Muscle layer of colon (tissue), 2 donors: ENCODE measurements around the gene TRAF3IP1.
A peak's percentile ranks its signal among the peaks of the same experiment; 100 is the strongest.

Source experiments
- H3K27ac ChIP-seq: one replicate; pipeline ENCODE4 v1.7.0; 2013; ENCODE audit warnings: low read depth, mild to moderate bottlenecking, low read length, moderate library complexity
- H3K27me3 ChIP-seq, 2 donors: one replicate each; pipeline ENCODE4 v1.7.0; 2013; ENCODE audit warnings: low read length in 2 of 2, mild to moderate bottlenecking in 2 of 2; ENCODE audit not compliant: insufficient read depth in 2 of 2, control insufficient read depth in 1 of 2
- H3K36me3 ChIP-seq: one replicate; pipeline ENCODE4 v1.7.0; 2013; ENCODE audit warnings: mild to moderate bottlenecking, low read length; ENCODE audit not compliant: insufficient read depth
- H3K4me1 ChIP-seq: one replicate; pipeline ENCODE4 v1.7.0; 2013; ENCODE audit warnings: mild to moderate bottlenecking, low read length; ENCODE audit not compliant: insufficient read depth
- H3K4me3 ChIP-seq, 2 donors: one replicate each; pipeline ENCODE4 v1.7.0; 2013; ENCODE audit warnings: low read length in 2 of 2, low read depth in 1 of 2, mild to moderate bottlenecking in 1 of 2, moderate library complexity in 1 of 2
- H3K9ac ChIP-seq: one replicate; pipeline ENCODE4 v1.7.0; 2013; ENCODE audit warnings: low read length
- H3K9me3 ChIP-seq: one replicate; pipeline ENCODE4 v1.7.0; 2013; ENCODE audit warnings: mild to moderate bottlenecking, low read length
- donor health status: abdominal sarcoma.
- donor health status: Adenocarcinoma of cecum.

Gene TRAF3IP1

DNA sequence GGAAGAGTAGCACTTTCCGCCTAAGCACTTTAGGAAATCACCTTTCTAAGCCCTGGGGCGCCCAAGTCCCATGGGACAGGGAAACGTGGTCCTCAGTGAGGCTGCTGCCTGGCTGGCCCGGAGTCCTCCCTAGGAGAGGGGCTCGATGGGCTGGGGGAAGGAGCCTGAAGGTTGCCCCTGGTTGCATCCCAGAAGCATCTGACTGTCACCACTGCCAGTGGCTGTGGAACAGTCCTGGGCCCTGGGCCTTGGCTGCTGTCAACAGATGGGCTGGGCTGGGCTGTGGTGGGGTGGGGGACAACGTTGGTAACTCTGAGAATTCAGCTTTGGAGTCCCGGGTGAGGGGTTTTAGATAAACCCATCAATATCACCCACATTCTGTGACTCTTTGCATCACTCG is 128.9 kb downstream of the TRAF3IP1 start:
- Histone ChIP-seq H3K9ac (no peak overlapping the region), H3K4me1 (peaks cover 13% of the 10 kb centered on the region), H3K4me3 (no peak overlapping the region), H3K27me3 (no peaks in the 10 kb centered on the region), H3K9me3 (no peaks in the 10 kb centered on the region), H3K36me3 (peaks cover 52% of the 10 kb centered on the region), H3K27ac (no peak overlapping the region)

DNA sequence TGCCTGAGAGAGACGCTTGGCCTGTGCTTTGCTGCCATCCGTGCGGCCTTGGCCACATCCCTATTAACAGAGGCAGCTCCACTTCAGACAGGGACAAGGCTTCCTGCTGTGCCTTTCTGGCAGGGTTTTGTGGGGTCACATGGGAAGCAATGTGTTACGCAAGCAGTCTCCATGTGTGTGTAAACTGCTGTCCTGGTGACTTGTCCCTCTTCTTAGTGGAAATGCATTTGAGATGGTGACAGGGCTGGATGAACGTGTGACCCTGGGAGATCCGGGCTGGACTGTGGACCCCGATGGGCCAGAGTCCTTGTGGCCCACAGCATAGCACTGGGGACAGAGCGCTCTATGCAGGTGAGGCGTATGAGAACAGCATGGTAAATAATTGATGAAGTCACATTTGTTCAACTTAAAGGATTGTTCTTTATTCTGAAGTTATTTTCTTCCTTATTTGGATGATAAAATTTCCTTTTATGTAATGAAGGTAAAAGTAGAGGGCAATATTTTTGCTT is 129.6 kb downstream of the TRAF3IP1 start:
- H3K4me1 ChIP-seq = peaks cover 13% of the 10 kb centered on the region
- H3K9ac ChIP-seq = no peak overlapping the region
- H3K9me3 ChIP-seq = no peaks in the 10 kb centered on the region
- no peaks in the 10 kb centered on the region for H3K27me3 ChIP-seq
- H3K36me3 ChIP-seq = peaks cover 45% of the 10 kb centered on the region
- H3K27ac ChIP-seq = peak overlapping the region; percentile 42
- no peak overlapping the region for H3K4me3 ChIP-seq

DNA sequence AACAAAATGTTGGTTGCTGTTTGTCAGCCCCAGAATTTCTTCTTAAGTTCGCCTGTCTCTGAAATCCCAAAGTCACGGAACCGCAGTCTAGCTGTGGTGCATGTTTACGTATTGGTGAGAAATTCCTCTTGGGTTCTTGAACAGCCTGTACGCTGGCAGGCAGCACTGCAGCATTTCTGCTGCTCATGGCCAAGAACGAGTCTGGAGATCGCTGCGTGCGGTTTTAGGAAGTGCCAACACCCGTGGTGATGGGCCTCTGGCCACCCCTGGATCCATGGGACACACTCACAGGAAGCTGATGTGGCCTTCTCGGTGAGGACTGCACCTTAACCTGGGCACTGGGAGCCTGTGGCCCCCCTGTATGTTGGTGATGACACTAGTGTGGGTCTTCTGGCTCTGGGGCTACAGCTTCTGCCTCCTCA is 130.1 kb downstream of the TRAF3IP1 start:
- Histone ChIP-seq H3K4me1 (peaks cover 13% of the 10 kb centered on the region), H3K36me3 (peaks cover 40% of the 10 kb centered on the region), H3K4me3 (no peak overlapping the region), H3K9ac (no peak overlapping the region), H3K27me3 (no peaks in the 10 kb centered on the region), H3K9me3 (no peaks in the 10 kb centered on the region), H3K27ac (peak overlapping the region; percentile 42)
